Neural cell (in vitro differentiated cells): ENCODE results near the gene LZTR1. TPM values are rescaled to one million over a fixed set of nuclear protein-coding genes. Genes with fewer than 3 reads are reported as not detected.

ENCODE experiments used
- H2AFZ ChIP-seq: fragments of 200-600, 300-800 bp; sonication (generic), shearing (Covaris generic); 2 replicates; pipeline ENCODE4 v1.6.0; 2014; ENCODE audit warnings: low read depth, mild to moderate bottlenecking, antibody characterized with exemption, low read length, moderate library complexity
- H3F3A ChIP-seq: fragments of 200-600 bp; shearing (Covaris generic); 2 replicates; pipeline ENCODE4 v1.6.1; 2016; ENCODE audit warnings: mild to moderate bottlenecking, moderate library complexity, mixed read lengths, antibody characterized with exemption, low read length; ENCODE audit not compliant: insufficient read depth, poor library complexity, severe bottlenecking
- H3K27ac ChIP-seq: fragments of 200-600, 300-800 bp; sonication (generic), shearing (Covaris generic); 2 replicates; pipeline ENCODE4 v1.5.1; 2014; ENCODE audit warnings: mild to moderate bottlenecking, low read length, moderate library complexity
- H3K27me3 ChIP-seq: fragments of 300-800, 200-600 bp; sonication (generic), shearing (Covaris generic); 2 replicates; pipeline ENCODE4 v1.6.0; 2014; ENCODE audit warnings: mild to moderate bottlenecking, low read depth, low read length, moderate library complexity; ENCODE audit not compliant: insufficient read depth
- H3K36me3 ChIP-seq: fragments of 300-800, 200-600 bp; sonication (generic), shearing (Covaris generic); 2 replicates; pipeline ENCODE4 v1.5.1; 2014; ENCODE audit warnings: mild to moderate bottlenecking, antibody characterized with exemption, low read length, moderate library complexity; ENCODE audit not compliant: insufficient read depth
- H3K4me2 ChIP-seq: fragments of 300-800, 200-600 bp; sonication (generic), shearing (Covaris generic); 2 replicates; pipeline ENCODE4 v1.6.0; 2014; ENCODE audit warnings: mild to moderate bottlenecking, low read length
- H3K4me3 ChIP-seq: fragments of 300-800, 200-600 bp; sonication (generic), shearing (Covaris generic); 2 replicates; pipeline ENCODE4 v1.5.1; 2014; ENCODE audit warnings: mild to moderate bottlenecking, low read length, moderate library complexity
- H3K79me2 ChIP-seq: fragments of 200-600 bp; shearing (Covaris generic); replicated peaks from 2 replicates; pipeline ENCODE4 v1.6.0; 2014; ENCODE audit warnings: mild to moderate bottlenecking, low read length, moderate library complexity; ENCODE audit not compliant: insufficient read depth
- H3K9ac ChIP-seq: fragments of 300-800, 200-600 bp; sonication (generic), shearing (Covaris generic); 2 replicates; pipeline ENCODE4 v1.6.1; 2016; ENCODE audit warnings: mild to moderate bottlenecking, low read length, mixed read lengths
- H3K9me2 ChIP-seq: fragments of 200-600 bp; shearing (Covaris generic); 2 replicates; pipeline ENCODE4 v1.6.1; 2016; ENCODE audit warnings: mild to moderate bottlenecking, low read length, mixed read lengths; ENCODE audit not compliant: insufficient read depth
- H3K9me3 ChIP-seq: fragments of 200-600, 300-800 bp; sonication (generic), shearing (Covaris generic); 2 replicates; pipeline ENCODE4 v1.6.1; 2016; ENCODE audit warnings: mild to moderate bottlenecking, mixed run types, low read length, moderate library complexity, mixed read lengths
- H4K20me1 ChIP-seq: fragments of 200-600 bp; shearing (Covaris generic); 2 replicates; pipeline ENCODE4 v1.6.1; 2016; ENCODE audit warnings: mild to moderate bottlenecking, mixed run types; ENCODE audit not compliant: insufficient read depth
- CTCF ChIP-seq: fragments of 450-650 bp; IDR thresholded peaks from 2 replicates; pipeline ENCODE4 v1.5.1; 2014; ENCODE audit warnings: antibody characterized with exemption, mild to moderate bottlenecking, moderate library complexity; ENCODE audit not compliant: poor library complexity, severe bottlenecking
- EP300 ChIP-seq: fragments of 450-650 bp; conservative IDR thresholded peaks from 2 replicates; pipeline ENCODE4 v1.6.1; 2014; ENCODE audit warnings: antibody characterized with exemption, mild to moderate bottlenecking, moderate library complexity; ENCODE audit not compliant: poor library complexity, severe bottlenecking
- EZH2 ChIP-seq: fragments of 200-600, 300-800 bp; shearing (Covaris generic), sonication (generic); IDR thresholded peaks from 2 replicates; pipeline ENCODE4 v1.6.1; 2014; ENCODE audit warnings: antibody characterized with exemption, low read length, borderline replicate concordance, mild to moderate bottlenecking; ENCODE audit not compliant: insufficient read depth, poor library complexity, severe bottlenecking
- MXI1 ChIP-seq: fragments of 450-650 bp; conservative IDR thresholded peaks from 2 replicates; pipeline ENCODE4 v1.6.1; 2014; ENCODE audit warnings: antibody characterized with exemption, mild to moderate bottlenecking; ENCODE audit not compliant: poor library complexity, severe bottlenecking
- POLR2AphosphoS5 ChIP-seq: IDR thresholded peaks from 2 replicates; pipeline ENCODE4 v1.6.1; 2012
- RAD21 ChIP-seq: fragments of 450-650 bp; conservative IDR thresholded peaks from 2 replicates; pipeline ENCODE4 v1.6.1; 2014; ENCODE audit warnings: antibody characterized with exemption, mild to moderate bottlenecking, moderate library complexity
- SMC3 ChIP-seq: fragments of 450-650 bp; conservative IDR thresholded peaks from 2 replicates; pipeline ENCODE4 v1.6.1; 2014; ENCODE audit warnings: antibody characterized with exemption, mild to moderate bottlenecking, moderate library complexity; ENCODE audit not compliant: poor library complexity
- TAF1 ChIP-seq: IDR thresholded peaks from 2 replicates; pipeline ENCODE4 v1.6.1; 2012; ENCODE audit warnings: low read depth
- polyA plus RNA-seq: library from polyadenylated mRNA; depleted of rRNA; stranded (reverse); fragments of >200 nt; gene quantifications from 2 replicates; pipeline ENCODE4 v1.2.3, GENCODE V29; 2014
- TF ChIP-seq, protein P1 (sequence below): IDR thresholded peaks from 2 replicates; pipeline ENCODE4 v1.6.1; 2012; ENCODE audit warnings: borderline replicate concordance

LZTR1 gene
- polyA plus RNA-seq, 1 donor from 2014 or later, result 114 TPM

- peak overlapping the region; percentile 80 for H3K4me3 ChIP-seq
- H3K4me2 ChIP-seq, result no peak overlapping the region
- H4K20me1 ChIP-seq, result no peaks in the 10 kb centered on the region
These were observed 33.4 kb downstream of the LZTR1 start for GRCh38 chr22:21015466-21016006.

GRCh38 chr22:21016644-21017420, 34.7 kb downstream of the LZTR1 start:
- H2AFZ ChIP-seq, result no peak overlapping the region
- H3K9ac ChIP-seq, result no peak overlapping the region
- peaks cover 21% of the 10 kb centered on the region for H3K79me2 ChIP-seq
- H3K4me3 ChIP-seq, result no peak overlapping the region
- H3K9me2 ChIP-seq, result no peaks in the 10 kb centered on the region
- peaks cover 3% of the 10 kb centered on the region for H3F3A ChIP-seq
- H3K4me2 ChIP-seq, result no peak overlapping the region
- H3K27ac ChIP-seq, result peak overlapping the region; percentile 31
- H4K20me1 ChIP-seq, result no peaks in the 10 kb centered on the region
- H3K27me3 ChIP-seq, result no peaks in the 10 kb centered on the region
- no peaks in the 10 kb centered on the region for H3K36me3 ChIP-seq
- H3K9me3 ChIP-seq, result no peaks in the 10 kb centered on the region
- TF ChIP-seq EP300, result no peak
- no peak for TF ChIP-seq EZH2
- TF ChIP-seq CTCF, result no peak
- no peak for TF ChIP-seq RAD21
- no peak for TF ChIP-seq MXI1
- TF ChIP-seq, protein P1, sequence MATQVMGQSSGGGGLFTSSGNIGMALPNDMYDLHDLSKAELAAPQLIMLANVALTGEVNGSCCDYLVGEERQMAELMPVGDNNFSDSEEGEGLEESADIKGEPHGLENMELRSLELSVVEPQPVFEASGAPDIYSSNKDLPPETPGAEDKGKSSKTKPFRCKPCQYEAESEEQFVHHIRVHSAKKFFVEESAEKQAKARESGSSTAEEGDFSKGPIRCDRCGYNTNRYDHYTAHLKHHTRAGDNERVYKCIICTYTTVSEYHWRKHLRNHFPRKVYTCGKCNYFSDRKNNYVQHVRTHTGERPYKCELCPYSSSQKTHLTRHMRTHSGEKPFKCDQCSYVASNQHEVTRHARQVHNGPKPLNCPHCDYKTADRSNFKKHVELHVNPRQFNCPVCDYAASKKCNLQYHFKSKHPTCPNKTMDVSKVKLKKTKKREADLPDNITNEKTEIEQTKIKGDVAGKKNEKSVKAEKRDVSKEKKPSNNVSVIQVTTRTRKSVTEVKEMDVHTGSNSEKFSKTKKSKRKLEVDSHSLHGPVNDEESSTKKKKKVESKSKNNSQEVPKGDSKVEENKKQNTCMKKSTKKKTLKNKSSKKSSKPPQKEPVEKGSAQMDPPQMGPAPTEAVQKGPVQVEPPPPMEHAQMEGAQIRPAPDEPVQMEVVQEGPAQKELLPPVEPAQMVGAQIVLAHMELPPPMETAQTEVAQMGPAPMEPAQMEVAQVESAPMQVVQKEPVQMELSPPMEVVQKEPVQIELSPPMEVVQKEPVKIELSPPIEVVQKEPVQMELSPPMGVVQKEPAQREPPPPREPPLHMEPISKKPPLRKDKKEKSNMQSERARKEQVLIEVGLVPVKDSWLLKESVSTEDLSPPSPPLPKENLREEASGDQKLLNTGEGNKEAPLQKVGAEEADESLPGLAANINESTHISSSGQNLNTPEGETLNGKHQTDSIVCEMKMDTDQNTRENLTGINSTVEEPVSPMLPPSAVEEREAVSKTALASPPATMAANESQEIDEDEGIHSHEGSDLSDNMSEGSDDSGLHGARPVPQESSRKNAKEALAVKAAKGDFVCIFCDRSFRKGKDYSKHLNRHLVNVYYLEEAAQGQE, result no peak

More at GRCh38 chr22:21015466-21016006, 33.4 kb downstream of the LZTR1 start:
- H3K9me3 ChIP-seq, result no peaks in the 10 kb centered on the region
- H3F3A ChIP-seq, result peaks cover 3% of the 10 kb centered on the region
- H3K79me2 ChIP-seq, result peaks cover 22% of the 10 kb centered on the region
- no peaks in the 10 kb centered on the region for H3K9me2 ChIP-seq
- no peaks in the 10 kb centered on the region for H3K27me3 ChIP-seq
- H3K36me3 ChIP-seq, result no peaks in the 10 kb centered on the region
- H3K9ac ChIP-seq, result peak overlapping the region; percentile 84
- no peak overlapping the region for H2AFZ ChIP-seq
- TF ChIP-seq MXI1, result no peak
- TF ChIP-seq, protein P1, result no peak
- no peak for TF ChIP-seq RAD21
- TF ChIP-seq EZH2, result no peak
- TF ChIP-seq EP300, result no peak
- no peak for TF ChIP-seq TAF1
- TF ChIP-seq CTCF, result no peak
- no peak for TF ChIP-seq POLR2AphosphoS5
- TF ChIP-seq SMC3, result no peak
- H3K27ac ChIP-seq, result peak overlapping the region; percentile 92
